Activated T-cell treated with anti-CD3 and anti-CD28 coated beads, Interleukin-2, amount 50 U/mL, for 24 hours (primary cell): Measurements from ENCODE around the gene KIFAP3.
"Not testable (repeated sequence)": the region's sequence is repeated elsewhere in the genome, so short reads cannot be mapped to it uniquely, and the experiment has no call there.

Experiments used
- DNase-seq: peaks from one replicate; pipeline ENCODE4 v3.0.0-alpha.2; 2020
- H3K27ac Mint-ChIP-seq: 2 replicates; pipeline ENCODE4 v1.8.0; 2020; ENCODE audit warnings: mild to moderate bottlenecking, mixed read lengths
- H3K27me3 Mint-ChIP-seq: 2 replicates; pipeline ENCODE4 v1.8.0; 2020; ENCODE audit warnings: mixed read lengths
- H3K36me3 Mint-ChIP-seq: 2 replicates; pipeline ENCODE4 v1.8.0; 2020; ENCODE audit warnings: low read depth, mixed read lengths
- H3K4me1 Mint-ChIP-seq: 2 replicates; pipeline ENCODE4 v1.8.0; 2020; ENCODE audit warnings: low read depth, mixed read lengths
- H3K4me3 Mint-ChIP-seq: 2 replicates; pipeline ENCODE4 v1.8.0; 2020; ENCODE audit warnings: mild to moderate bottlenecking, moderate library complexity, mixed read lengths
- H3K9me3 Mint-ChIP-seq: 2 replicates; pipeline ENCODE4 v1.8.0; 2020; ENCODE audit warnings: mixed read lengths

KIFAP3 gene

GRCh38 chr1:170032531-170033280 lies 41.8 kb downstream of the KIFAP3 start:
- no peaks in the 10 kb centered on the region for H3K27me3 Mint-ChIP-seq
- peaks cover 3% of the 10 kb centered on the region for H3K9me3 Mint-ChIP-seq
- no peak overlapping the region for H3K27ac Mint-ChIP-seq
- peaks cover 40% of the 10 kb centered on the region for H3K36me3 Mint-ChIP-seq
- H3K4me1 Mint-ChIP-seq: peaks cover 3% of the 10 kb centered on the region
- DNase-seq: no peak
- no peak overlapping the region for H3K4me3 Mint-ChIP-seq

GRCh38 chr1:170030212-170030611 lies 44.3 kb downstream of the KIFAP3 start:
- Mint-ChIP-seq H3K4me1 (peaks cover 3% of the 10 kb centered on the region), H3K36me3 (peaks cover 47% of the 10 kb centered on the region)

GRCh38 chr1:170027760-170028159 lies 46.7 kb downstream of the KIFAP3 start:
- Mint-ChIP-seq H3K36me3 (peaks cover 40% of the 10 kb centered on the region), H3K4me1 (peaks cover 3% of the 10 kb centered on the region), H3K9me3 (peaks cover 9% of the 10 kb centered on the region), H3K27me3 (no peaks in the 10 kb centered on the region), H3K4me3 (no peak overlapping the region), H3K27ac (no peak overlapping the region)
- DNase-seq: no peak

More at GRCh38 chr1:170030212-170030611, 44.3 kb downstream of the KIFAP3 start:
- peaks cover 9% of the 10 kb centered on the region for H3K9me3 Mint-ChIP-seq
- no peak overlapping the region for H3K27ac Mint-ChIP-seq
- H3K27me3 Mint-ChIP-seq: no peaks in the 10 kb centered on the region
- no peak overlapping the region for H3K4me3 Mint-ChIP-seq
- DNase-seq: no peak

DNA sequence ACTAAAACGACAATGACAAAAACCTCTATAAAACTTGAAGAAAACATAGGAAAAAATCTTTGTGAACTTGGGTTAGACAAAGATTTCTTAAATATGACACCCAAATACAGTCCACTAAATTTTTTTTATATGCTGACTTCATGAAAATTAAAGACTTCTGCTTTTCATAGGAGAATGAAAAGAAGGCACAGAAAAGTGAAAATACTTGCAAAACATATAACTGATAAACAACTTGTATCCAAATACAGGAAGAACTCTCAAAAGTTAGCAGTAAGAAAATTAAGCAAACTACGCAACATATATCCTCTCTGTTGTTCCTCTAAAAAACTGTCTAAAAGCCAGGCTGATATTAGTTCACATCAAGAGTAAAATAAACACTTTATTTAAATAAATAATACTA lies 53.6 kb downstream of the KIFAP3 start:
- no peak overlapping the region for H3K27ac Mint-ChIP-seq
- peaks cover 2% of the 10 kb centered on the region for H3K9me3 Mint-ChIP-seq
- H3K36me3 Mint-ChIP-seq: peaks cover 47% of the 10 kb centered on the region
- H3K4me1 Mint-ChIP-seq: no peaks in the 10 kb centered on the region
- DNase-seq: no peak
- no peak overlapping the region for H3K4me3 Mint-ChIP-seq
- no peaks in the 10 kb centered on the region for H3K27me3 Mint-ChIP-seq

DNA sequence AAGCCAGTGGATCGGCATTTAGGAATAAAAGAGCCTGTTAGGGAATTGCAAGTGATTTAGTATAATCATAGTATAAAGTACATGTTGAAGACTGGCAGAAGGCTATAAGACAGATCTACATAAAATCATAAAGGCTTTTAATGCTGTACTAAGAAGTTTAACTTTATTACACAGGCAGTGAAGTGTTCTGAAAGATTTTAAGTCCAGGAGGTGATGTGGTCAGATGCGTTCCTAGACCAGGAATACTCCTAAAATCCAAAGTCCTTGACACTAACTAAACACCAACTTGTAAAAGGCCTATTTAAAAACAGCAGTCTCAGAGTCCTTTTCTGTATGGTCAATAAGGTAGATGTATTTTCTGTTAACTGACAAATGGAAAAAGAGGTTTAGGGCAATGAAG lies 57.0 kb downstream of the KIFAP3 start:
- no peaks in the 10 kb centered on the region for H3K27me3 Mint-ChIP-seq
- H3K9me3 Mint-ChIP-seq: peaks cover 2% of the 10 kb centered on the region
- peaks cover 59% of the 10 kb centered on the region for H3K36me3 Mint-ChIP-seq
- no peak for DNase-seq
- H3K4me1 Mint-ChIP-seq: no peaks in the 10 kb centered on the region
- no peak overlapping the region for H3K4me3 Mint-ChIP-seq
- no peak overlapping the region for H3K27ac Mint-ChIP-seq

- no peak overlapping the region for H3K27ac Mint-ChIP-seq
- no peaks in the 10 kb centered on the region for H3K9me3 Mint-ChIP-seq
- H3K27me3 Mint-ChIP-seq: no peaks in the 10 kb centered on the region
- no peak overlapping the region for H3K4me3 Mint-ChIP-seq
- peaks cover 46% of the 10 kb centered on the region for H3K36me3 Mint-ChIP-seq
- H3K4me1 Mint-ChIP-seq: no peaks in the 10 kb centered on the region
- DNase-seq: no peak
Measured at GRCh38 chr1:170012920-170013319, 61.6 kb downstream of the KIFAP3 start.

DNA sequence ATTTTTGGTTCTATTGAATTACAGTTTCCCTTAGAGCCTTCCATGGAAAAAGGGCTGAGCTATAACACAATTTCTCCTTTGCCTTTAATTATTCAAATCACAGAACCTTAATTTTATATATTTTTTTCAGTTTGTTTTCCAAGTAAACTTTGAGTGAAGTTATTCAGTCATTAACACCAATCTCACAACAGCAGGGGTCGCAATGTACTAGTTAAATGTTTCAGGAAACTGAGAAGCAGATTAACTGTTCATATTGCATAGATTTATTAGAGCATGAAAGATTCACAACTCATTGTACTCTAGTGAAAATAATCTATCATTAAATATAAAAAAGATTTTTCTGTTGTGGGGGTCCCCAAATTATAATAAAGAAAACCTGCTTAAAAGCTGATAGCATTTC lies 64.1 kb downstream of the KIFAP3 start:
- H3K9me3 Mint-ChIP-seq: no peaks in the 10 kb centered on the region
- DNase-seq: no peak
- H3K27ac Mint-ChIP-seq: no peak overlapping the region
- H3K4me1 Mint-ChIP-seq: no peaks in the 10 kb centered on the region
- H3K36me3 Mint-ChIP-seq: peaks cover 30% of the 10 kb centered on the region
- no peaks in the 10 kb centered on the region for H3K27me3 Mint-ChIP-seq
- H3K4me3 Mint-ChIP-seq: no peak overlapping the region

- Mint-ChIP-seq H3K27me3 (no peaks in the 10 kb centered on the region), H3K27ac (no peak overlapping the region), H3K4me3 (no peak overlapping the region), H3K4me1 (no peaks in the 10 kb centered on the region), H3K9me3 (no peaks in the 10 kb centered on the region), H3K36me3 (peaks cover 24% of the 10 kb centered on the region)
- DNase-seq: no peak
Measured at GRCh38 chr1:170009551-170009950, 64.9 kb downstream of the KIFAP3 start.

DNA sequence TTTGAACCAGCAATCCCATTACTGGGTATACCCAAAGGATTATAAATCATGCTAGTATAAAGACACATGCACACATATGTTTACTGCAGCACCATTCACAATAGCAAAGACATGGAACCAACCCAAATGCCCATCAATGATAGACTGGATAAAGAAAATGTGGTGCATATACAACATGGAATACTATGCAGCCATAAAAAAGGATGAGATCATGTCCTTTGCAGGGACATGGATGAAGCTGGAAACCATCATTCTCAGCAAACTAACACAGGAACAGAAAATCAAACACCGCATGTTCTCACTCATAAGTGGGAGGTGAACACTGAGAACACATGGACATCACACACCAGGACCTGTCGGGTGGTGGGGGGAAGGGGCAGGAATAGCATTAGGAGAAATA lies 65.8 kb downstream of the KIFAP3 start:
- H3K9me3 Mint-ChIP-seq, H3K27me3 Mint-ChIP-seq, H3K27ac Mint-ChIP-seq, DNase-seq, H3K4me1 Mint-ChIP-seq, H3K4me3 Mint-ChIP-seq: not testable (repeated sequence)
- peaks cover 19% of the 10 kb centered on the region for H3K36me3 Mint-ChIP-seq

- DNase-seq, H3K4me1 Mint-ChIP-seq, H3K4me3 Mint-ChIP-seq, H3K27me3 Mint-ChIP-seq, H3K9me3 Mint-ChIP-seq, H3K27ac Mint-ChIP-seq: not testable (repeated sequence)
- peaks cover 10% of the 10 kb centered on the region for H3K36me3 Mint-ChIP-seq
Measured at GRCh38 chr1:170003270-170003835, 71.1 kb downstream of the KIFAP3 start.

DNA sequence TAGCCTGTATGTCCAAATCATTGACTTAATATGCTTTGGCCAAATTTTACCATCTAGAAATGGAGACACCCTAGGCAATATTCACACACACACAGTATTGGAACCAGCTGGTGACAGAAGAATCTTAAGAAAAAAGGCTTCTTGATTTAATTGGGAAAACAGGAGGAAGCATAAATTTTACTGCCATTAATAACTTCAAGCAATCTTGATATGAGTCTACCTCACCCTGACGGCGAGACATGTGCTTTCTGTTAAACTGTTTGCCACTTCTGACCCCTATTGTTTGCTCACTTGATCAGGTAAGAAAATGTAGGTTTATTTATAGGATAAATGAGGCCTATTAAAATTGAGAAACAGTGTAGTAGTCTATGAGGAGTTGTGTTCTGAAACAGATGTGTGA lies 73.2 kb downstream of the KIFAP3 start:
- Mint-ChIP-seq H3K9me3 (no peaks in the 10 kb centered on the region), H3K27ac (no peak overlapping the region), H3K4me3 (no peak overlapping the region), H3K4me1 (no peaks in the 10 kb centered on the region), H3K36me3 (peaks cover 12% of the 10 kb centered on the region), H3K27me3 (no peaks in the 10 kb centered on the region)
- no peak for DNase-seq

DNA sequence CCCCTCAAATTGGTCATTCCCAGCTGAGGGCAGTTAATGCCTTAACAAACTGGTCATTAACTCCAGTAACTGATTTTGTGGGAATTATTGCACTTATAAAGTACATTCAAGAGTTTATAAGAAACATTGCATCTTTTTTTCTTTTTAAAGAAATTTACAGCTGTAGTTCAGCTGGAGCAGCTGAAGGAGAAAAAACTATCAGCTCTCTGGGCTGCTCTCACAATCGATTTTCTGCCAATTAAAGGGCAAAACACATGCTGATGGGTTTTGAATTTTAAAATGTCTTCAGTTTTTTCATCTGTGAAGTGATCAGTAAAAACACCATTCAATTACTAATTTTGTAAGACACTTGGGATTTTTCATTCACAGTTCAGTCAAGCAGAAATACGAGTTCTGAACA lies 74.7 kb downstream of the KIFAP3 start:
- Mint-ChIP-seq H3K9me3 (no peaks in the 10 kb centered on the region), H3K27ac (no peak overlapping the region), H3K4me1 (peaks cover 2% of the 10 kb centered on the region), H3K4me3 (no peak overlapping the region), H3K36me3 (peaks cover 9% of the 10 kb centered on the region), H3K27me3 (no peaks in the 10 kb centered on the region)
- no peak for DNase-seq

- Mint-ChIP-seq H3K27ac (no peak overlapping the region), H3K4me3 (no peak overlapping the region), H3K4me1 (peaks cover 2% of the 10 kb centered on the region), H3K9me3 (no peaks in the 10 kb centered on the region), H3K27me3 (no peaks in the 10 kb centered on the region), H3K36me3 (peaks cover 9% of the 10 kb centered on the region)
- no peak for DNase-seq
Measured at GRCh38 chr1:169999331-169999741, 75.2 kb downstream of the KIFAP3 start.

DNA sequence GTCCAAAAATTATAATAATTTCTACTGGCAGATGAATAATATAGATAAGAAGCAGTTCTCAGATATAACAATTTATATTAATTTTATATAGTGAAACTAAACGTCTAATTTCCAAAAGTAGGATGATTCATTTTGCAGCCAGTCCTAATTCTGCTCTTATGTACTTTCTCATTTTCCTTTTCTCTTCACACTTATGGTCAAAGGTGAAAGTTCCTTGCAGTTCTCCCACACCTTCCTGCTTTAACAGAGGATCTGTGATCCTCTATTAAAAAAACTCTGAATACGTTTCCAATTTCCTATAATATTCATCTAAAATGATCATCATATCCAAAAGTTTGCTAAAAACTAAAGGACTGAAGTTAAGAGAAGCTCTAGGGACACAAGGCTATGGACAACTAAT lies 78.5 kb downstream of the KIFAP3 start:
- Mint-ChIP-seq H3K27me3 (no peaks in the 10 kb centered on the region), H3K4me1 (peaks cover 2% of the 10 kb centered on the region), H3K9me3 (no peaks in the 10 kb centered on the region), H3K27ac (no peak overlapping the region), H3K36me3 (peaks cover 9% of the 10 kb centered on the region), H3K4me3 (no peak overlapping the region)
- DNase-seq: no peak

- Mint-ChIP-seq H3K4me1 (no peaks in the 10 kb centered on the region), H3K9me3 (no peaks in the 10 kb centered on the region), H3K27ac (no peak overlapping the region), H3K4me3 (no peak overlapping the region), H3K27me3 (no peaks in the 10 kb centered on the region), H3K36me3 (peaks cover 2% of the 10 kb centered on the region)
- no peak for DNase-seq
Measured at GRCh38 chr1:169989246-169989645, 85.2 kb downstream of the KIFAP3 start.
